SK-N-SH treated with all-trans-retinoic acid at 6 μM for 48 hours (cell line): ENCODE measurements around the gene CHKA.

Source experiments
- ATAC-seq: fragments of 200-7000 bp; cut with Tn5 transposase; 3 replicates; pipeline ENCODE4 v1.9.1; 2020; ENCODE audit warnings: mild to moderate bottlenecking, moderate library complexity
- ARNTL ChIP-seq: fragments of 450-650 bp; formaldehyde crosslinking; IDR thresholded peaks from 2 replicates; pipeline ENCODE4 v1.5.0; 2020; ENCODE audit warnings: low read depth, mild to moderate bottlenecking, moderate library complexity, borderline replicate concordance
- BACH2 ChIP-seq: fragments of 250-450 bp; sonication (Bioruptor Pico); IDR thresholded peaks from 2 replicates; pipeline ENCODE4 v1.9.0; 2021; ENCODE audit warnings: mild to moderate bottlenecking, borderline replicate concordance
- CSDC2 ChIP-seq: fragments of 250-450 bp; sonication (Bioruptor Pico); IDR thresholded peaks from 2 replicates; pipeline ENCODE4 v1.5.0; 2020; ENCODE audit warnings: mild to moderate bottlenecking, moderate library complexity
- ESRRG ChIP-seq: fragments of 250-450 bp; sonication (Bioruptor Pico); IDR thresholded peaks from 2 replicates; pipeline ENCODE4 v1.6.1; 2021; ENCODE audit warnings: mild to moderate bottlenecking
- GLIS3 ChIP-seq: fragments of 250-450 bp; sonication (Bioruptor Pico); IDR thresholded peaks from 2 replicates; pipeline ENCODE4 v1.5.0; 2020; ENCODE audit warnings: mild to moderate bottlenecking, moderate library complexity
- ISL1 ChIP-seq: fragments of 250-450 bp; sonication (Bioruptor Pico); IDR thresholded peaks from 2 replicates; pipeline ENCODE4 v2.1.2; 2022; ENCODE audit warnings: mild to moderate bottlenecking, moderate library complexity
- RARB ChIP-seq: fragments of 250-450 bp; sonication (Bioruptor Pico); IDR thresholded peaks from 2 replicates; pipeline ENCODE4 v1.8.0; 2021; ENCODE audit warnings: mild to moderate bottlenecking, moderate library complexity
- SNAI2 ChIP-seq: fragments of 250-450 bp; sonication (Bioruptor Pico); IDR thresholded peaks from 2 replicates; pipeline ENCODE4 v1.5.0; 2020; ENCODE audit warnings: mild to moderate bottlenecking, moderate library complexity
- TCF4 ChIP-seq: fragments of 250-450 bp; sonication (Bioruptor Pico); IDR thresholded peaks from 2 replicates; pipeline ENCODE4 v1.8.0; 2021; ENCODE audit warnings: mild to moderate bottlenecking, moderate library complexity, borderline replicate concordance
- ZC3H10 ChIP-seq: fragments of 250-450 bp; sonication (Bioruptor Pico); IDR thresholded peaks from 2 replicates; pipeline ENCODE4 v1.5.1; 2021; ENCODE audit warnings: mild to moderate bottlenecking, moderate library complexity
- ZFP3 ChIP-seq: fragments of 250-450 bp; sonication (Bioruptor Pico); IDR thresholded peaks from 2 replicates; pipeline ENCODE4 v1.5.0; 2020; ENCODE audit warnings: mild to moderate bottlenecking, moderate library complexity
- ZFP30 ChIP-seq: fragments of 450-650 bp; formaldehyde crosslinking; IDR thresholded peaks from 2 replicates; pipeline ENCODE4 v1.5.0; 2022; ENCODE audit warnings: mild to moderate bottlenecking, moderate library complexity
- ZNF565 ChIP-seq: fragments of 450-650 bp; formaldehyde crosslinking; conservative IDR thresholded peaks from 2 replicates; pipeline ENCODE4 v1.5.0; 2020; ENCODE audit warnings: low read depth, mild to moderate bottlenecking, moderate library complexity
- ZNF70 ChIP-seq: fragments of 450-650 bp; formaldehyde crosslinking; IDR thresholded peaks from 2 replicates; pipeline ENCODE4 v1.5.0; 2020; ENCODE audit warnings: mild to moderate bottlenecking, moderate library complexity
- ZNF8 ChIP-seq: fragments of 450-650 bp; formaldehyde crosslinking; IDR thresholded peaks from 2 replicates; pipeline ENCODE4 v1.5.0; 2020; ENCODE audit warnings: mild to moderate bottlenecking, moderate library complexity
- TF ChIP-seq, protein P1 (sequence below): fragments of 250-450 bp; sonication (Bioruptor Pico); IDR thresholded peaks from 2 replicates; pipeline ENCODE4 v1.5.0; 2020; ENCODE audit warnings: mild to moderate bottlenecking, moderate library complexity
- TF ChIP-seq, protein P2 (sequence below): fragments of 250-450 bp; sonication (Bioruptor Pico); IDR thresholded peaks from 2 replicates; pipeline ENCODE4 v1.8.0; 2021; ENCODE audit warnings: low read depth, mild to moderate bottlenecking, moderate library complexity, borderline replicate concordance
- TF ChIP-seq, protein P3 (sequence below): fragments of 250-450 bp; sonication (Bioruptor Pico); IDR thresholded peaks from 2 replicates; pipeline ENCODE4 v1.5.1; 2020; ENCODE audit warnings: low read depth, mild to moderate bottlenecking, moderate library complexity
- TF ChIP-seq, protein P4 (sequence below): fragments of 250-450 bp; sonication (Bioruptor Pico); IDR thresholded peaks from 2 replicates; pipeline ENCODE4 v1.8.0; 2020; ENCODE audit warnings: mild to moderate bottlenecking, moderate library complexity, borderline replicate concordance

Gene CHKA

DNA sequence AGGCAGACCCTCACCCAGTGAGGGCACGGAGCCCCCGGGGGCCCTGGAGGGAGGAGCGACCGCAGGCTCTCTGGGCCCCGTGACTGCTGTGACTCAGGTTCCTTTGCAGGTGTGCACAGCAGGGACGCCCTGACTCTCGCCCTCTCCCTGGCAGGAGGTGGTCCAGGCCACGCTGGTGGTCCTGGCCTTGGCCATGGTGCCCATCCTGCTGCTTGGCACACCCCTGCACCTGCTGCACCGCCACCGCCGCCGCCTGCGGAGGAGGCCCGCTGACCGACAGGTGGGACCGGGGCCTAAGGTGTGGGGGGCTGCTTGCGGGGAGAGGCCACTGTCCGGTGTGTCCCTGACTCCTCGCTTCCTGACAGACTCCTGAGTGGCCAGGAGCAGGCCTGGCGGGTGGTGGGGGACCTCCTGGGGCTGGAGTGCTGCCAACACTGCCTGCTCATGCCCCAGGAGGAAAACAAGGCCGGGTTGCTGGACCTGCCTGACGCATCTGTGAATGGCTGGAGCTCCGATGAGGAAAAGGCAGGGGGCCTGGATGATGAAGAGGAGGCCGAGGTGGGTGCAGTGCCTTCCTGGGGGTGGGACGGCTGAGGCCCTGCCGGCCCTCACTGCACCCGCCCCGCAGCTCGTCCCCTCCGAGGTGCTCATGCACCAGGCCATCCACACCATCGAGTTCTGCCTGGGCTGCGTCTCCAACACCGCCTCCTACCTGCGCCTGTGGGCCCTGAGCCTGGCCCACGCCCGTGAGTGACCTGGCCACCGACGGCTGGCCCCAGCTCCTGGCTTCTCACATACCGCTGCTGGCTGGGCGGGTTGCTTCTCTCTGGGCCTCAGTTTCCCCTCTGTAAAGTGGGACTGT lies 71.4 kb downstream of the CHKA start:
- TF ChIP-seq SNAI2 (CRISPR knock-in tag) = no peak
- no peak for TF ChIP-seq TCF4
- no peak for TF ChIP-seq ZFP30 (CRISPR knock-in tag)
- TF ChIP-seq ESRRG = no peak
- no peak for TF ChIP-seq CSDC2
- TF ChIP-seq ZNF565 (CRISPR knock-in tag) = no peak
- no peak for TF ChIP-seq ARNTL (CRISPR knock-in tag)
- TF ChIP-seq ZFP3 (CRISPR knock-in tag) = no peak
- TF ChIP-seq ZNF8 (CRISPR knock-in tag) = no peak
- TF ChIP-seq GLIS3 = no peak
- TF ChIP-seq, protein P1, sequence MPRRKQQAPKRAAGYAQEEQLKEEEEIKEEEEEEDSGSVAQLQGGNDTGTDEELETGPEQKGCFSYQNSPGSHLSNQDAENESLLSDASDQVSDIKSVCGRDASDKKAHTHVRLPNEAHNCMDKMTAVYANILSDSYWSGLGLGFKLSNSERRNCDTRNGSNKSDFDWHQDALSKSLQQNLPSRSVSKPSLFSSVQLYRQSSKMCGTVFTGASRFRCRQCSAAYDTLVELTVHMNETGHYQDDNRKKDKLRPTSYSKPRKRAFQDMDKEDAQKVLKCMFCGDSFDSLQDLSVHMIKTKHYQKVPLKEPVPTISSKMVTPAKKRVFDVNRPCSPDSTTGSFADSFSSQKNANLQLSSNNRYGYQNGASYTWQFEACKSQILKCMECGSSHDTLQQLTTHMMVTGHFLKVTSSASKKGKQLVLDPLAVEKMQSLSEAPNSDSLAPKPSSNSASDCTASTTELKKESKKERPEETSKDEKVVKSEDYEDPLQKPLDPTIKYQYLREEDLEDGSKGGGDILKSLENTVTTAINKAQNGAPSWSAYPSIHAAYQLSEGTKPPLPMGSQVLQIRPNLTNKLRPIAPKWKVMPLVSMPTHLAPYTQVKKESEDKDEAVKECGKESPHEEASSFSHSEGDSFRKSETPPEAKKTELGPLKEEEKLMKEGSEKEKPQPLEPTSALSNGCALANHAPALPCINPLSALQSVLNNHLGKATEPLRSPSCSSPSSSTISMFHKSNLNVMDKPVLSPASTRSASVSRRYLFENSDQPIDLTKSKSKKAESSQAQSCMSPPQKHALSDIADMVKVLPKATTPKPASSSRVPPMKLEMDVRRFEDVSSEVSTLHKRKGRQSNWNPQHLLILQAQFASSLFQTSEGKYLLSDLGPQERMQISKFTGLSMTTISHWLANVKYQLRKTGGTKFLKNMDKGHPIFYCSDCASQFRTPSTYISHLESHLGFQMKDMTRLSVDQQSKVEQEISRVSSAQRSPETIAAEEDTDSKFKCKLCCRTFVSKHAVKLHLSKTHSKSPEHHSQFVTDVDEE (CRISPR knock-in tag) = no peak
- no peak for TF ChIP-seq ZNF70
- ATAC-seq = no peak

DNA sequence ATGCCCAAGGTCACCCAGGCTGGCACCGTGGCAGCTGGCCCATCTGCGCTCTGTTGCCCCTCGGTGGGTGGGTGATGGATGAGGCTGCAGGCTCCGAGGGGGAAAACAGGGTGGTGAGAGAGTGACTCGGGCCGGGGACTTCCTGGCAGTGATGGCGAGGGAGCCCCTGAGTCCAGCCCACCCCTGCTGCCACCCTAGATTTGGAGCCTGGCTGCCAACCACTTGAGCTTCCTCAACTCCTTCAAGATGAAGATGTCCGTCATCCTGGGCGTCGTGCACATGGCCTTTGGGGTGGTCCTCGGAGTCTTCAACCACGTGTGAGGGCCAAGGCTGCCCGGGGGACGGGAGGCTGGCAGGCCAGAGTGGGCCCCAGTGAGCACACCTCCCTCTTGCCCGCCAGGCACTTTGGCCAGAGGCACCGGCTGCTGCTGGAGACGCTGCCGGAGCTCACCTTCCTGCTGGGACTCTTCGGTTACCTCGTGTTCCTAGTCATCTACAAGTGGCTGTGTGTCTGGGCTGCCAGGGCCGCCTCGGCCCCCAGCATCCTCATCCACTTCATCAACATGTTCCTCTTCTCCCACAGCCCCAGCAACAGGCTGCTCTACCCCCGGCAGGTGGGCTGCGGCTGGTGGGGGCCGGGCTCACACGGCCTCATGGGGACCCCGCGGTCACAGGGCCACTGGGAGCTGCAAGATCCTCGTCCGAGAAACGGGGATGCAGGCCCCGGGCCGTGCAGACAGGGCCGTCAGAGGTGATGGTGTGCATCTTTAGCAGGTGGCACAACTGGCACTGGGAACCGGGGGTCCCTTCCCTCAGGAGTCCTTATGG lies 72.3 kb downstream of the CHKA start:
- ATAC-seq = no peak
- TF ChIP-seq ZC3H10 (CRISPR knock-in tag) (no peak), ISL1 (CRISPR knock-in tag) (no peak)
- TF ChIP-seq, protein P2, sequence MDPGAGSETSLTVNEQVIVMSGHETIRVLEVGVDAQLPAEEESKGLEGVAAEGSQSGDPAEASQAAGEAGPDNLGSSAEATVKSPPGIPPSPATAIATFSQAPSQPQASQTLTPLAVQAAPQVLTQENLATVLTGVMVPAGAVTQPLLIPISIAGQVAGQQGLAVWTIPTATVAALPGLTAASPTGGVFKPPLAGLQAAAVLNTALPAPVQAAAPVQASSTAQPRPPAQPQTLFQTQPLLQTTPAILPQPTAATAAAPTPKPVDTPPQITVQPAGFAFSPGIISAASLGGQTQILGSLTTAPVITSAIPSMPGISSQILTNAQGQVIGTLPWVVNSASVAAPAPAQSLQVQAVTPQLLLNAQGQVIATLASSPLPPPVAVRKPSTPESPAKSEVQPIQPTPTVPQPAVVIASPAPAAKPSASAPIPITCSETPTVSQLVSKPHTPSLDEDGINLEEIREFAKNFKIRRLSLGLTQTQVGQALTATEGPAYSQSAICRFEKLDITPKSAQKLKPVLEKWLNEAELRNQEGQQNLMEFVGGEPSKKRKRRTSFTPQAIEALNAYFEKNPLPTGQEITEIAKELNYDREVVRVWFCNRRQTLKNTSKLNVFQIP = no peak

GRCh38 chr11:68047437-68048290 lies 73.5 kb downstream of the CHKA start:
- ATAC-seq = no peak
- no peak for TF ChIP-seq RARB (CRISPR knock-in tag)
- TF ChIP-seq CSDC2 = no peak
- TF ChIP-seq ZC3H10 (CRISPR knock-in tag) = no peak
- TF ChIP-seq BACH2 (CRISPR knock-in tag) = no peak
- TF ChIP-seq, protein P3, sequence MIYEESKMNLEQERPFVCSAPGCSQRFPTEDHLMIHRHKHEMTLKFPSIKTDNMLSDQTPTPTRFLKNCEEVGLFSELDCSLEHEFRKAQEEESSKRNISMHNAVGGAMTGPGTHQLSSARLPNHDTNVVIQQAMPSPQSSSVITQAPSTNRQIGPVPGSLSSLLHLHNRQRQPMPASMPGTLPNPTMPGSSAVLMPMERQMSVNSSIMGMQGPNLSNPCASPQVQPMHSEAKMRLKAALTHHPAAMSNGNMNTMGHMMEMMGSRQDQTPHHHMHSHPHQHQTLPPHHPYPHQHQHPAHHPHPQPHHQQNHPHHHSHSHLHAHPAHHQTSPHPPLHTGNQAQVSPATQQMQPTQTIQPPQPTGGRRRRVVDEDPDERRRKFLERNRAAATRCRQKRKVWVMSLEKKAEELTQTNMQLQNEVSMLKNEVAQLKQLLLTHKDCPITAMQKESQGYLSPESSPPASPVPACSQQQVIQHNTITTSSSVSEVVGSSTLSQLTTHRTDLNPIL (CRISPR knock-in tag) = no peak
- TF ChIP-seq ZFP30 (CRISPR knock-in tag) = no peak
- TF ChIP-seq ZFP3 (CRISPR knock-in tag) = no peak
- TF ChIP-seq, protein P1 (CRISPR knock-in tag) = no peak
- TF ChIP-seq, protein P4, sequence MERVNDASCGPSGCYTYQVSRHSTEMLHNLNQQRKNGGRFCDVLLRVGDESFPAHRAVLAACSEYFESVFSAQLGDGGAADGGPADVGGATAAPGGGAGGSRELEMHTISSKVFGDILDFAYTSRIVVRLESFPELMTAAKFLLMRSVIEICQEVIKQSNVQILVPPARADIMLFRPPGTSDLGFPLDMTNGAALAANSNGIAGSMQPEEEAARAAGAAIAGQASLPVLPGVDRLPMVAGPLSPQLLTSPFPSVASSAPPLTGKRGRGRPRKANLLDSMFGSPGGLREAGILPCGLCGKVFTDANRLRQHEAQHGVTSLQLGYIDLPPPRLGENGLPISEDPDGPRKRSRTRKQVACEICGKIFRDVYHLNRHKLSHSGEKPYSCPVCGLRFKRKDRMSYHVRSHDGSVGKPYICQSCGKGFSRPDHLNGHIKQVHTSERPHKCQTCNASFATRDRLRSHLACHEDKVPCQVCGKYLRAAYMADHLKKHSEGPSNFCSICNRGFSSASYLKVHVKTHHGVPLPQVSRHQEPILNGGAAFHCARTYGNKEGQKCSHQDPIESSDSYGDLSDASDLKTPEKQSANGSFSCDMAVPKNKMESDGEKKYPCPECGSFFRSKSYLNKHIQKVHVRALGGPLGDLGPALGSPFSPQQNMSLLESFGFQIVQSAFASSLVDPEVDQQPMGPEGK (CRISPR knock-in tag) = no peak
- TF ChIP-seq ESRRG = no peak
- TF ChIP-seq TCF4 = no peak
- no peak for TF ChIP-seq ISL1 (CRISPR knock-in tag)
- TF ChIP-seq ZNF70 = no peak
- TF ChIP-seq, protein P2 = no peak
